Kidney glomerular epithelial cell (primary cell): ENCODE measurements around the gene DTD2.
"Not testable (repeated sequence)": the region's sequence is repeated elsewhere in the genome, so short reads cannot be mapped to it uniquely, and the experiment has no call there.

ENCODE experiments used
- DNase-seq: peaks from one replicate; lab custom pipeline; 2025; lab: John Stamatoyannopoulos, UW

The DTD2 gene

DNA sequence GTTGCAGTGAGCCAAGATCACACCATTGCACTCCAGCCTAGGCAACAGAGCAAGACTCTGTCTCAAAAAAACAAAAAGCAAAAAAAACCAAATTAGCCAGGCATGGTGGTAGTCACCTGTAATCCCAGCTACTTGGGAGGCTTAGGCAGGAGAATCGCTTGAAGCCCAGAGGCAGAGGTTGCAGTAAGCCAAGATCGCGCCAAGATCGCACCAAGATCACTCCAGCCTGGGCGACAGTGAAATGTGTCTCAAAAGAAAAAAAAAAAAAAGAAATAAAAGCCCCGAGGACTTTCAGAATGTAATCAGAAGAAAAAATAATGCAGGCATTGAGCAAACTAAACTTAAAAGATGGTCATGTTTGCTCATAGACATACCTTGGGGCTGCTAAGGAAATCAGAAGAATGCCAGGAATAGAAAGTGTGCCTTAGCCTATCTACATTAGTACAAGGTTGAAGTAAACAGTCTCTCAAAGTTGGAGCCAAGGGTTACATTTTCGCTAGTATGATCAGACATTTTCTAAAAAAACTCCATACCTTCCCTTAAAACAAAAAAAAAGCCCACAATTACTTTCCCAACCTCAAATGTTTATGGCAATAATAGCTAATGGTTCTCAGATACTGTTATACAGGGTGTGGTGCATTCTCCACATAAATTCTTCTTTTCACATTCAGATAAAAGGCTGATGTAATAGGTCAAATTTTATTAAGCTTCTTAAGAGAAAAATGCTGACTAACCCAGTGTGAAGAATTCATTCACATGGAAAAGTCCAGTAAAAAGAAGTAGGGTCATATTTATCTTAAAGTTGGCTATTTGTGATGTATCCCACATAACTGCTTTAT lies 15.8 kb downstream of the DTD2 start:
- DNase-seq, result peak; percentile 53

GRCh38 chr14:31440280-31440679 lies 17.0 kb downstream of the DTD2 start:
- no peak for DNase-seq

DNA sequence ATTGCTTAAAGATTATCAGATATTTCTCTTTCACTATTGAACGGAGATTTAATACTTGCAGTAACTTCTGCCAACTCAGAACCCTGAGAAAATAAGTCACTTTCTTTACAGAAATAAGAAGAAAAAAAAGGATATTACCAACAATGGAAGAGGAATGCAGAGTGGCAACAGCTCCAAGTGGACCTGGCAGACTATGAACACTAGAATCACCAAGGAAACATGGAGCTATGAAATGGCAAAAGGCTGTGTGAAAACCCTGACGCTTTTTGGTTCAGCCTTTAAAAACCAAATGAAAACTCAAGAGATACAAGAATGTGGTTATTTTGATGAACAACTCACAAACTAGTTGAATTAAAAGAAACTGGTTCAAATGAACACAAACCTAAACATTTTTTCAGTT lies 17.7 kb downstream of the DTD2 start:
- DNase-seq, result no peak

DNA sequence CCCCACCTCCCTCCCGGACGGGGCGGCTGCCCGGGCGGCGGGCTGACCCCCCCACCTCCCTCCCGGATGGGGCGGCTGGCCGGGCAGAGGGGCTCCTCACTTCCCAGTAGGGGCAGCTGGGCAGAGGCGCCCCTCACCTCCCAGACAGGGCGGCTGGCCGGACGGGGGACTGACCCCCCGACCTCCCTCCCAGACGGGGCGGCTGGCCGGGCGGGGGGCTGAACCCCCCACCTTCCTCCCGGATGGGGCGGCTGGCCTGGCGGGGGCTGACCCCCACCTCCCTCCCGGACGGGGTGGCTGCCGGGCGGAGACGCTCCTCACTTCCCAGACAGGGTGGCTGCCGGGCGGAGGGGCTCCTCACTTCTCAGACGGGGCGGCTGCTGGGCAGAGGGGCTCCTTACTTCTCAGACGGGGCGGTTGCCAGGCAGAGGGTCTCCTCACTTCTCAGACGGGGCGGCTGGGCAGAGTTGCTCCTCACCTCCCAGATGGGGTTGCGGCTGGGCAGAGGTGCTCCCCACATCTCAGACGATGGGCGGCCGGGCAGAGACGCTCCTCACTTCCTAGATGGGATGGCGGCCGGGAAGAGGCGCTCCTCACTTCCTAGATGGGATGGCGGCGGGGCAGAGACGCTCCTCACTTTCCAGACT lies 20.1 kb downstream of the DTD2 start:
- not testable (repeated sequence) for DNase-seq

DNA sequence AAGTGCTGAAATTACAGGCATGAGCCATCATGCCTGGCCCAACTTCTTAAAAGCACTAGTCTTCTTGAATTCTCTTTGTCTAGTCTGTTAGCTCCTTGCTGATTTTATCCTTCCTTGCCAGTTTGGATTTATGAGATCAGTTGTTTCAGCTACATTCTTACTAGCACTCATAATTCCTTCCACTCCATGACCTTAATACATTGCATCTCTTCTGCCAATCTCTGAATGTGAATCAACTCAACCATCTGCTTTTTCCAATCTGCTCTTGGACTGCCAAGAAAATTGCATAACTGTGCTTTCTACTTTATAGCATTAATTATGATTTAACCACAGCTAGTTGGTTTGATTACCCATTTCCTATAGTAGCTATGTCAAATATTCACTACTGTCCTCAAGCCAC lies 22.0 kb downstream of the DTD2 start:
- DNase-seq, result no peak

- DNase-seq, result no peak
Measured at GRCh38 chr14:31430634-31431264, 26.6 kb downstream of the DTD2 start.

GRCh38 chr14:31429791-31430190 lies 27.5 kb downstream of the DTD2 start:
- no peak for DNase-seq

DNA sequence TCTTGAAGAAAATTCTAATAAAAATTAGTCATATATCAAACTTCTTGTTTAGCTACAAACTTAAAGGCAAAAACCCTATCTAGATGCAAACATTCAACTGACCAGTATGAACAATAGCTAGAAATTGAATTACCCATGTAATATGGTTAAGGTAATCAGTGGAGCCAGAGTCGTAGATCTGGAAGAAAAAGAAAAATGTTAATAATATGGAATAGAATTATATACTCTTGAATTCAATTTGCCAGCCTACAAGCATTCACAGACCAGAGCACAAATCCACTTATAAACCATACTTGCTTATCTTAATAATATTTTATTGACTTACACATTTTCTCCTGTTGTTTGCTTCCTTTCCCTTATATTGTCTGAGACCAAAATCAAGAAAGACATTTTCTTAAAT lies 29.3 kb downstream of the DTD2 start:
- DNase-seq, result no peak

- DNase-seq, result no peak
Measured at GRCh38 chr14:31426663-31427062, 30.6 kb downstream of the DTD2 start.

DNA sequence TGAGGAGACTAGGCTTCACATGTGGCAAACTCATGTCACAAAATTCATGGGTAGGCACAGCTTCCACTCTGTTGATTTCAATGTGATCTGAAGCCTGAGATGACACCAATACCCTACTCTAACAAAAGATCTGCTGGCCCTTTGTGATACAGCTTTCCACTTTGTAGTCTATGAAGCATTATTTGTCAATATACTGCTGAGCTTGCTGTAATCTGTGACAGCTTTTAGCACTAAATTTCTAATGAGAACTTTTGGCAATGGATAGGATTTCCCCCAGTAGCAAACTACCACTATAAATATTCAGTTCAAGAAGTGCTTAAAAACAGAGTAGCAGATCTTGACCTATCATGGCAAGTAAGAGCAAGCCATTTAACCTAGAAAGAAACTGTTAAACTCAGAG lies 31.4 kb downstream of the DTD2 start:
- no peak for DNase-seq

DNA sequence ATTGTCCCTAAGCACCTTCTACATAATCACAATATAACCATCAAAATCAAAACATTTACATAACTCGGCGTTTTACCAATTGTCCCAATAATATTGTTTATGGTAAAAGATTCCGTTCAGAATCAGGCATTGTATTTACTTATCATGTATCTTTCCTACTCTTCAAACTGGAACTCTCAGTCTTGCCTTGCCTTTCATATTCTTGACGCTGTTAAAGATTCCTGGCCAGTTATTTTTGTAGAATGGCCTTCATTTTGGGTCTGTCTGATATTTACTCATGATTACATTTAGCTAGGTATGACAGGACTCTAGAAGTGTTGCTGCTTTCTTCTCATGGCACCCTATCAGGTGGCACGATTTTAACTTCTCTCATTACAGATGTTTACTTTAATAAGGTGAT lies 36.1 kb downstream of the DTD2 start:
- no peak for DNase-seq

DNA sequence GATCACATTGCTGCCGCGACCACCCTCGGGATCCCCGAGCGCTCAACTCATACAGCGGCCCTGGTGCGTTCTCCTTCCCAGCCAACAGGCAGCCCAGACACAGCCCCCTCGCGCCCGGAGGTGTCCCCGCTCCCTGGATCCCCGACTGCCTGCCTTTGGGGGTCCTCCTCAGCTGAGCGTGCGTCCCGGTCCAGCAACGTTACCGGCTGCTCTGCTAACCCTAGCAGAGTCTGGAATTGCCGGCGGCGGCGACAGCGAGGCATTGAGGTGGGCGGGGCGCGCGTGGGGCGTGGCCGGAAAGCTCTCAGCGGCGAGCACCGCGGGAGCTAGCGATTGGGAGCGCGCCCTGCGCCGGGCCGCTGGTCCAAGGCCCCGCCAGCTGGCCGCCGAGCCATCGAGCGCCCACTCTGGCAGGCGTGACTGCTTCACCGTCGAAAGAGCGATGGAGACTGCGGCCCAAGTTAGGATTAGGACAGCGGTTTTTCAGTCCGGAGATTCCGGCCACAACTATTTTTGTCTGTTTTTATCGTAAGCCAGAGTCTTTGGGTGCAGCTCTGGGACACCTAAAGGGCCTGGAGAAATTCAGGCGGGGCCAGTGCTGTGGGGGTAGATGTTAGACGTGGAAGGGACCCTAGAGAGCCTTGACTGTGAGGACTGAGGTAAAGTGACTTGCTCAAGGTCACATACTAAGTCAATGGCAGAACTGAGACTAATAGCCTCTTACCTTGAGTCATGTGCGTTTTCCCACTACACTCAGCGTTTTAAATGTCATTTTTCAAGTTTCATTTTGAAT lies 36.8 kb downstream of the DTD2 start, which contains the start of gene HEATR5A:
TSS of gene HEATR5A (minus strand) at position 232 of the 793 bp plus-strand sequence. CDS start 17,575 bp downstream, outside the sequence.
- DNase-seq, result peak; percentile 97

DNA sequence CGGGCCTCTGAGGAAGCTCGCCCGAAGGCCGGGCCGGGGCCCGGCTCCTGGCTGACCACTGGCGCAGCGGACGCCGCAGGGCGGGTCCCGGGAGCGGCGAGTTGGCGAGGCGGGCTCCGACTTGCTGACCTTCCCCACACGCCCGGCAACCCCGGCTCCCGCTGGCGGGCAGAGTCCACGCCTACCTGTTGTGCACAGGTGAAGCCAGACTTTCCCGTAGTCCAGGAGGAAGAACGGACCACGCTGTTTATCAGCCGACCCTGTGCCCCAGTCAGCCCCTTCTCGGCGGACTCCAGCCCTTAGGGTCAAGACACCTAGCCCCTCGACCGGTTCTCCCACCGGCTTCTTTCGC lies 37.4 kb downstream of the DTD2 start:
- DNase-seq, result peak; percentile 48

- DNase-seq, result no peak
Measured at GRCh38 chr14:31419179-31419966, 37.9 kb downstream of the DTD2 start.

DNA sequence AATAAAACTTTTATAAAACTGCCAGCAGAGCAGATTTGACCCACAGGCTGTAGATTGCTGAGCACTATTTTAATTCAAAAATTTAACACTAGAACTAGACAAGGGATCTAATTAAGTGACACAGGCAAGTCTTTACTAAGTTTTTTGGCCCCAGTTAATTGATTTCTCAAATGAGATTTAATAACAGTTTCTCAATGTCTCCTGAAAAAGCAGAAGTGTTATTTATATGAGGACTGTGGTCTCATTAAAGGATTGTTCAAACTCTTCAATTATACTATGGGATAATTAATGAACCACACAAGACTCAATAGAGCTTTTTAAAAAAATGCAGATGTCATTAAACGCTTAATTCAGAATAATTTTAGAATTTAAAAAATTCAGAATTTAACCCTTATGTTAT lies 38.9 kb downstream of the DTD2 start:
- DNase-seq, result no peak

DNA sequence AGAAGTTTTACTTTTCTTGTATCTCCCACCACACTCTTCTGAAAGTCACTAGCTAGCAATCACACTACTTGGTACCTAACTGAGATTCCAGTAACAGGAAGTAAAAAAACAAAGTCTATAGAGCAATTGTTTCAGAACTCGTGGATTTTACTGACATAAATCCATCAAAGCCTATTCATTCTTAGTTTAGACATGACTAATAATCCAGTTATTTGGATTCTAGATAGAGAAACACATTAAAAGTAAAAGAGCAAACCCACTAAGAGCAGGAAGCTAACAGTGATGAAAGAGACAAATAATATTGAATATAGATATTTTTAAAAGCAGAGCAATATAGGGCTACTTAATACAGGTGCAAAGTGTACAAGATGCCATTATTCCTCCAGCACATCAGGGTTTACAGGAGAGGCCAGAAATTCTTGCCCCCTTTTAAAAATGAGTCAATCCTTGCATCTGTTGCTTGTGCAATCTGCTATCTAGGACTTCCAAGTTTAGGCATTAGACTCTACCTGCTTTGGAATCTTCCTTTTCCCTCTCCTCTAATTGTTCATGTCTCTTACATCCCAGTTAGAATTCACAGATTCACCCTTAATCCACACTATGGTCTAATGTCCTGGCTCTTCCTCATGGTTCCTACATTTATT lies 43.0 kb downstream of the DTD2 start:
- peak; percentile 36 for DNase-seq

DNA sequence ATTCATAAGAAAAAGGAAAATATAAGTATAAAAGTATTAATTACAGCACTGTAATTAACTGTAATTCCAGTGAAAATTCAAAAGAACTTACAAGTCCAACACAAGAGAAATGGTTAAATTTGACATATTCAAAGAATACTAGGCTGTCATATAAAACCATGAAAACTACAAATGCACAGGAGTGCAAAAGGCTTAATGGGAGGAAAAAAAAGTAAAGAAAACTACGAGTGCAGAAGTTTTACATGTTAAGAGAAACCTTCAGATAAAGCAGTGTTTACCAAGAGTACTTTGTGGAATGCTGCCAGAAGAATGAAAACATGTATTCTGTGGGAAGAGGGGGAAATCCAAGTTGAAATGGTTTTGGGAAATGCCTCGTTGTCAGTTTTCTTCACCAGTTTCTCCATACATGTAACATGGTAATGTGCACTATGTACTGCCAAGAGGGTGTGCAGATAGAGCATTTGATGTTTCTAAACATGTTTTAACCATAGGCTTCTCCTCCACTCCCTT lies 46.0 kb downstream of the DTD2 start:
- no peak for DNase-seq

- no peak for DNase-seq
Measured at GRCh38 chr14:31410048-31410650, 47.2 kb downstream of the DTD2 start.

DNA sequence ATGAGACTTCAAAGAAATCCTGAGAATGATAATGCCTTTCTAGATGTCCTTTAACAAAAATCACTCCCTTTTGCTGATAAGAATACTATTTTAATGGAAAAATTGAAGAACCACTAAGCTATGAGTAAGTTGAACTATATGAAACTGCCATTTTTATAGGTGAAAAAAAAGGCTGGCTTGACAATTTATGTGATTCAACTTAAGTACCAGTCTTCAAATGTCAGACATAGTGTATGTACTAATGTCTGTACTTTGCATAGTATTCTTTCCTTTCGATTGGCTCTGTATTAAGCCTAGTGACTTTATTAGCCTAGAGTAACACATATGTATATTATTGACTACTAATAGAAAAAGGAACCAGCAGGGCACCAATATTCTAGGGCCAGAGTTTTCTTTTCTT lies 48.9 kb downstream of the DTD2 start:
- no peak for DNase-seq

GRCh38 chr14:31405599-31406232 lies 51.6 kb downstream of the DTD2 start:
- no peak for DNase-seq
